HEK293 (cell line): ENCODE results near the gene GPR62.

ENCODE experiments used
- OSR2 ChIP-seq: fragments of 450-650 bp; formaldehyde crosslinking; IDR thresholded peaks from 2 replicates; pipeline ENCODE4 v1.5.1; 2016; ENCODE audit warnings: missing biosample characterization, missing genetic modification characterization
- ZNF140 ChIP-seq: fragments of 450-650 bp; formaldehyde crosslinking; IDR thresholded peaks from 2 replicates; pipeline ENCODE4 v1.5.1; 2016; ENCODE audit warnings: missing biosample characterization, missing genetic modification characterization
- ZNF335 ChIP-seq: fragments of 450-650 bp; formaldehyde crosslinking; conservative IDR thresholded peaks from 2 replicates; pipeline ENCODE4 v1.5.1; 2016; ENCODE audit warnings: missing biosample characterization, missing genetic modification characterization
- ZNF785 ChIP-seq: fragments of 450-650 bp; formaldehyde crosslinking; IDR thresholded peaks from 2 replicates; pipeline ENCODE4 v1.5.1; 2016; ENCODE audit warnings: missing biosample characterization, missing genetic modification characterization
- TF ChIP-seq, protein P1 (sequence below): fragments of 450-650 bp; formaldehyde crosslinking; IDR thresholded peaks from 2 replicates; pipeline ENCODE4 v1.5.1; 2016; ENCODE audit warnings: missing biosample characterization, missing genetic modification characterization

DNA sequence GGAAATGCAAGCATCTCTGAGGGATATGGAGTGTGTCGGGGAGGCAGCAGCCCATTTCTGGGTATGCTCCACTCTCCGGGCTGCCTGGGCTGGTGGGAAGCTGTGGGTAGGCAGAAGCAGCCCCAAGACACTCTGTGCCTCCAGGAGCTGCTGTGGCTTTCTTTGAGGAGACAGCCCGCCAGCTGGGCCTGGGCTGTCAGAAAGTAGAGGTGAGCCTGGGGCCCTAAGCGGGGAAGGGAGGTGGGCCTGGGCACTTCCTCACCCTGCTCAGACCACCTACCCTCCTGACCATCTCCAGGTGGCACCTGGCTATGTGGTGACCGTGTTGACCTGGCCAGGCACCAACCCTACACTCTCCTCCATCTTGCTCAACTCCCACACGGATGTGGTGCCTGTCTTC lies 29.9 kb downstream of the GPR62 start:
- TF ChIP-seq, protein P1, sequence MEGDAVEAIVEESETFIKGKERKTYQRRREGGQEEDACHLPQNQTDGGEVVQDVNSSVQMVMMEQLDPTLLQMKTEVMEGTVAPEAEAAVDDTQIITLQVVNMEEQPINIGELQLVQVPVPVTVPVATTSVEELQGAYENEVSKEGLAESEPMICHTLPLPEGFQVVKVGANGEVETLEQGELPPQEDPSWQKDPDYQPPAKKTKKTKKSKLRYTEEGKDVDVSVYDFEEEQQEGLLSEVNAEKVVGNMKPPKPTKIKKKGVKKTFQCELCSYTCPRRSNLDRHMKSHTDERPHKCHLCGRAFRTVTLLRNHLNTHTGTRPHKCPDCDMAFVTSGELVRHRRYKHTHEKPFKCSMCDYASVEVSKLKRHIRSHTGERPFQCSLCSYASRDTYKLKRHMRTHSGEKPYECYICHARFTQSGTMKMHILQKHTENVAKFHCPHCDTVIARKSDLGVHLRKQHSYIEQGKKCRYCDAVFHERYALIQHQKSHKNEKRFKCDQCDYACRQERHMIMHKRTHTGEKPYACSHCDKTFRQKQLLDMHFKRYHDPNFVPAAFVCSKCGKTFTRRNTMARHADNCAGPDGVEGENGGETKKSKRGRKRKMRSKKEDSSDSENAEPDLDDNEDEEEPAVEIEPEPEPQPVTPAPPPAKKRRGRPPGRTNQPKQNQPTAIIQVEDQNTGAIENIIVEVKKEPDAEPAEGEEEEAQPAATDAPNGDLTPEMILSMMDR (tag by site-specific recombination) = no peak
- TF ChIP-seq ZNF785 (tag by site-specific recombination) = no peak
- no peak for TF ChIP-seq OSR2
- TF ChIP-seq ZNF140 (tag by site-specific recombination) = no peak
- TF ChIP-seq ZNF335 = no peak
